Gastroesophageal sphincter (tissue), 3 donors: ENCODE measurements around the gene LIPA.

ENCODE experiments used
- CTCF ChIP-seq, 4 experiments: fragments of 200-600 bp in 2 of 4; fragments of 450-650 bp in 2 of 4; sonication (generic) in 1 of 4; IDR thresholded peaks; one replicate each; pipeline ENCODE4 v1.5.1; 2017 to 2019; ENCODE audit warnings: antibody characterized with exemption in 4 of 4, mild to moderate bottlenecking in 2 of 4, moderate library complexity in 2 of 4
- POLR2A ChIP-seq, 2 donors: fragments of 450-650 bp; IDR thresholded peaks; one replicate each; pipeline ENCODE4 v1.6.1; 2017; ENCODE audit warnings: antibody characterized with exemption in 2 of 2, mild to moderate bottlenecking in 2 of 2, moderate library complexity in 1 of 2
- POLR2AphosphoS5 ChIP-seq: sonication (generic); formaldehyde crosslinking; IDR thresholded peaks from one replicate; pipeline ENCODE4 v1.6.1; 2017; ENCODE audit warnings: antibody characterized with exemption

GRCh38 chr10:89201345-89202032 lies 50.1 kb downstream of the LIPA start:
- TF ChIP-seq CTCF (IDR thresholded peaks at IDR 0.05) (no peak), POLR2A (IDR thresholded peaks at IDR 0.05) (no peak), POLR2AphosphoS5 (no peak)
